ENCODE results near the gene ARID3A.

ARID3A gene

GRCh38 chr19:931860-932647 is 6.2 kb downstream of the ARID3A start:
- no peak for DNase-seq

GRCh38 chr19:932648-933552 is 7.1 kb downstream of the ARID3A start:
- no peak for DNase-seq

GRCh38 chr19:933553-933882 is 7.7 kb downstream of the ARID3A start:
- DNase-seq = no peak

GRCh38 chr19:934197-934840 is 8.5 kb downstream of the ARID3A start:
- DNase-seq = no peak

GRCh38 chr19:934865-935479 is 9.1 kb downstream of the ARID3A start:
- DNase-seq = no peak

GRCh38 chr19:936175-936546 is 10.3 kb downstream of the ARID3A start:
- no peak for DNase-seq

- no peak for DNase-seq
Observed at GRCh38 chr19:937259-937694, 11.4 kb downstream of the ARID3A start.

GRCh38 chr19:938233-938923 is 12.5 kb downstream of the ARID3A start:
- no peak for DNase-seq

- no peak for DNase-seq
Observed at GRCh38 chr19:939439-939838, 13.6 kb downstream of the ARID3A start.

- DNase-seq = no peak
Observed at GRCh38 chr19:939922-940321, 14.1 kb downstream of the ARID3A start.

- DNase-seq = no peak
Observed at GRCh38 chr19:940591-941291, 14.9 kb downstream of the ARID3A start.

GRCh38 chr19:941292-942132 is 15.7 kb downstream of the ARID3A start:
- no peak for DNase-seq

- DNase-seq = no peak
Observed at GRCh38 chr19:942133-942645, 16.4 kb downstream of the ARID3A start.

GRCh38 chr19:943551-944170 is 17.8 kb downstream of the ARID3A start:
- DNase-seq = no peak

- no peak for DNase-seq
Observed at GRCh38 chr19:944171-944567, 18.3 kb downstream of the ARID3A start.

GRCh38 chr19:944663-945241 is 18.9 kb downstream of the ARID3A start:
- no peak for DNase-seq

GRCh38 chr19:945401-946252 is 19.8 kb downstream of the ARID3A start:
- DNase-seq = no peak

GRCh38 chr19:947090-947706 is 21.4 kb downstream of the ARID3A start:
- DNase-seq = no peak

Measured in NCI-H748 treated with DMSO at 0.1 percent for 48 hours (cell line).